ENCODE results near the gene FKBP1A.

DNA sequence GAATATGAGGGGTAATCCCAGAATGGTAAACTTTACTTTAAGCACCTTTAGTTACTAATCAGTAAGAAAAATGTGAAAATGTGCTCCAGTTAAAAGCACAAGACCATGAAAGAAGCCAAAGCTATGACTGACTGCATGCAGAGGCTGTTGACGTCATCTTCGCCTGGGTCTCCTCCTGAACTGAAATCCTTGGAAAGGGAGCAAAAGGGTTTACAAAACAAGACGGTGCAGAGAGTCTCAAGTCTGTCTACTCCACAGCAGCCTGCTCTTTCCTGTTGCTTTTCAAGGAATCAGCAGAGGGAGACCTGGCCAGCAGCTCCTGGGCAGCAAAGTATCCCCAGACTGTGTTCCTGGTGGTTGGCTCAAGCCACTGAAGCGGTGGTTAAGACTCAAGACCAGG is 10.2 kb downstream of the FKBP1A start:
- TF ChIP-seq, protein P1, sequence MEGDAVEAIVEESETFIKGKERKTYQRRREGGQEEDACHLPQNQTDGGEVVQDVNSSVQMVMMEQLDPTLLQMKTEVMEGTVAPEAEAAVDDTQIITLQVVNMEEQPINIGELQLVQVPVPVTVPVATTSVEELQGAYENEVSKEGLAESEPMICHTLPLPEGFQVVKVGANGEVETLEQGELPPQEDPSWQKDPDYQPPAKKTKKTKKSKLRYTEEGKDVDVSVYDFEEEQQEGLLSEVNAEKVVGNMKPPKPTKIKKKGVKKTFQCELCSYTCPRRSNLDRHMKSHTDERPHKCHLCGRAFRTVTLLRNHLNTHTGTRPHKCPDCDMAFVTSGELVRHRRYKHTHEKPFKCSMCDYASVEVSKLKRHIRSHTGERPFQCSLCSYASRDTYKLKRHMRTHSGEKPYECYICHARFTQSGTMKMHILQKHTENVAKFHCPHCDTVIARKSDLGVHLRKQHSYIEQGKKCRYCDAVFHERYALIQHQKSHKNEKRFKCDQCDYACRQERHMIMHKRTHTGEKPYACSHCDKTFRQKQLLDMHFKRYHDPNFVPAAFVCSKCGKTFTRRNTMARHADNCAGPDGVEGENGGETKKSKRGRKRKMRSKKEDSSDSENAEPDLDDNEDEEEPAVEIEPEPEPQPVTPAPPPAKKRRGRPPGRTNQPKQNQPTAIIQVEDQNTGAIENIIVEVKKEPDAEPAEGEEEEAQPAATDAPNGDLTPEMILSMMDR (IDR thresholded peaks at IDR 0.05) = no peak
- no peak for TF ChIP-seq POLR2A (IDR thresholded peaks at IDR 0.05)
